NCI-H2171 treated with DMSO at 0.1 percent for 48 hours (cell line): Measurements from ENCODE around the gene ADCY5.

Source experiments
- DNase-seq: peaks from one replicate; lab custom pipeline; 2025; lab: John Stamatoyannopoulos, UW

ADCY5 gene

DNA sequence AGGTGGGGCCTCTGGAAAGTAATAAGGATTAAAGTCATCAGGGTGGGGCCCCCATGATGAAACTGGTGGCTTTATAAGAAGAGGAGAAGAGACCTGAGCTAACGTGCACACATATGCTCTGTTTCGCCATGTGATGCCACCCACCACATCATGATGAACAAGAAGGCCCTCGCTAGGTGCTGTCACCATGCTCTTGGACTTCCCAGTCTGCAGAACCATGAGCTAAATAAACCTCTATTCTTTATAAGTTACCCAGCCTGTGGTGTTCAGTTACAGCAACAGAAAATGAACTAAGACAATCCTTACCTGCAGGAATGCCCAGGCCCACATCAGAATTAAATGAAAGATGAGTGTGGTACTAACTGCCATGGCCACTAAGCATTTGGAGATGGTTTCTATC lies 79.8 kb downstream of the ADCY5 start:
- no peak for DNase-seq

DNA sequence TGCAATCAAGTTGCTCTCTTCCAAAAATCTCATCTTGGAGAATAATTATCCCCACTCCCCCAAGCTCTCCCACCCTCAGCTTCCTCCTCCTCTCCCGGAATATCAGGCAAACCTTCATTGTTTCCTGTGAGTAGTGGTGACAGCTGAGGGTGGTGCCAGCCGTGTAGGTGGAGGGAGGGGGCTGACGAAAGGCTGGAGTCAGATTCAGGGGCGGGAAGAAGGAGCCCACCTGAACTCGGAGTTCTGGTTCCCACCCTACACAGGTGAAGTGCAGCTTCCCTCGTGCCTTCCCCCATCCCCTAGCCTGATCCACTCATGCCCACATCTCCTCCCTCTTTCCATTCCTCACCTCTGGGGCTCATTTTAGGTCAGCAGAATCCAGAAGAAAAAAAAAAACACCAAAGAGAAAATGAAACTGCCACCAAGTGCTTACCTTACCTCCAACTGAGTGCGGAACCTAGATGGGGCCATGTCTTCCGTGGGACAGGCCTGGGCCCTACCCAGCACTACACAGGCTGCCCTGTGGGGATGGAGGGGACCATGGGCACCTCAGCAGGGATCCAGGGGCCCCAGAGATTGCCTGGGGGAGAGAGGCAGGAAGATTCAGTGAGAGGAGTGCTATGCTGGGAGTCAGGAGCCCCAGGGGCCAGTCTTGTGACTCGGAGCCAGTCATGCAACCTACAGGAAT lies 81.3 kb downstream of the ADCY5 start:
- DNase-seq, result no peak

DNA sequence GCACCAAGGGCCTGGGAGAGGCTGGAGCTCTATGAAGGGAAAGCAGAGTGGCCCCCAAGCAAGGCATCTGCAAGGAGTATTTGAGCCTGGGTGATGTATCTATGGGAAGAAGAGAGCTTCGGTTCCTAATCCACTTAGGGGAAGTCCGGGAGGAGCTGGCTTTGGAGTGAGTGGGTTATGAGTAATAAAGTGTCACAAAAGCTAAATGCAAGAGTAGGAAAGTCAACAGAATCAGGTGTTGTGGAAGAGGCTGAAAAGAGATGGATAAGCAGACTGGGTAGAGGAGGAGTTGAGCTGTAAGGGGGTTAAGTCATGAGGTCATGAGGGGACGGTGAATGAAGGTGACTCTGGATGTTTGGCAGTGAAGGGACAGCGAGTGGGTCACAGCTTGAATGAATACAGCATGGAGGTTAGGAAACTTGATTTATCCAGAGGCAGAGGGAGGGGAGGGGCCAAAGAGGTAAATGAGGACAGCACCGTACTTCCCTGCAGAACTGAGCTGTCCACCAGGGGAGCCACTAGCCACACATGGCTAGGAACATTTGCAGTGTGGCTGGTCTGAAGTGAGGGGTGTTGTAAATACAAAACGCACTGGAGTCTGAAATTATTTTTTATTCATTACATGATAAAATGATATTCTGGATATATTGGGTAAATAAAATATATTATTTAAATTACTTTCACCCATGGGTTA lies 83.3 kb downstream of the ADCY5 start:
- DNase-seq, result peak; percentile 8

DNA sequence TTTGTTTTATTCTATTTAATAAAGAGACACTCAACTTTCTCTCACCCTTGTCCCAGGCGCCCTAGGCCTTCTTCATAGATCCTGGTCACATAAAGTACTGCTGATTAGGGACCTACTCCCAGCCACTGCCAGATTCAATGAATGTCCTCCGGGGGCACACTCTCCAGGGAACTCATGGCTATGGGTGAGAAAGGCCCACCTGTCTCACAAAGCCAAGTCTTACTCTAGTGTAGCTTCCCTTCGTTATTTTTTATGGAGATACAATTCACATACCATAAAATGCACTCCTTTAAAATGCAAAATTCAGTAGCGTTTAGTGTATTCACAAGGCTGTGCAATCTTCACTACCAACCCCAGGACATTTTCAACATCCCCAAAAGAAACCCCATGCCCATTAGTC lies 87.8 kb downstream of the ADCY5 start:
- peak; percentile 36 for DNase-seq

DNA sequence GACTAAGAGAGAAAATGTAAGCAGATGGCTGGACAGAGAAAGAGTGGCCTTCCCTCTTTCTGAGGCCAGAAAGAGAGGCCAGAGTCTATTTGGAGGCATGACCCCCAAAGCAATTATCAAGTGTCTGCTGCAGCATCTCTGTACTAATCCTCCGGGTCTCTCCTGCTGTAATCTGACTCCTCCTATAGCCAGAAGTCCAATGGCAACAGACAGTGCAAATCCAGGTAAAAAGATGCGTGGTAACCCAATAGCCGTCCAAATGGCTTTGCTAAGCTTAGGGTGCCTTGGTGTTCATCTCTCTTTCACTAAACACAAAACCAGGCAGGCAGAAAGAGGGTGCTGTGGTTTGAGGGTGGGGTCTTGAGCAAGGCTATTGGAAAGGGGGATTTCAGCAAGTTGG lies 91.6 kb downstream of the ADCY5 start:
- peak; percentile 91 for DNase-seq

DNA sequence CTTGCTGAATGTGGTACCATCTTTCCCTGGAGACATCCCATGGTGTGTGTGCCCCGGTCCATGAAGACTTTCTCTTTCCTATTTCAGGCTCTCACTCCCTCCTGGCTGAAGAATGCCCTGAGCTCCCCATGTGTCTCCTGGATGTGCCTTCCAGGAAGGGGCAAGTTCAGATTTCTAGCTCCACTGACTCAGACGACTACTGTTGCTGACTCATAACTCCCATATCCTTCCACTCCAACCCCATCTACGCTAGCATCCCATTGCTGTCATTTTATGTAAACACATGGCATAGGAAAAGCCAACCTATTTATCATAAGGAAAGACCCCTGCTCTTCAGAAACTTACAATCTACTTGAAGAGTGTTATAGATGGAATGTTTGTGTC lies 95.0 kb downstream of the ADCY5 start:
- DNase-seq, result no peak

DNA sequence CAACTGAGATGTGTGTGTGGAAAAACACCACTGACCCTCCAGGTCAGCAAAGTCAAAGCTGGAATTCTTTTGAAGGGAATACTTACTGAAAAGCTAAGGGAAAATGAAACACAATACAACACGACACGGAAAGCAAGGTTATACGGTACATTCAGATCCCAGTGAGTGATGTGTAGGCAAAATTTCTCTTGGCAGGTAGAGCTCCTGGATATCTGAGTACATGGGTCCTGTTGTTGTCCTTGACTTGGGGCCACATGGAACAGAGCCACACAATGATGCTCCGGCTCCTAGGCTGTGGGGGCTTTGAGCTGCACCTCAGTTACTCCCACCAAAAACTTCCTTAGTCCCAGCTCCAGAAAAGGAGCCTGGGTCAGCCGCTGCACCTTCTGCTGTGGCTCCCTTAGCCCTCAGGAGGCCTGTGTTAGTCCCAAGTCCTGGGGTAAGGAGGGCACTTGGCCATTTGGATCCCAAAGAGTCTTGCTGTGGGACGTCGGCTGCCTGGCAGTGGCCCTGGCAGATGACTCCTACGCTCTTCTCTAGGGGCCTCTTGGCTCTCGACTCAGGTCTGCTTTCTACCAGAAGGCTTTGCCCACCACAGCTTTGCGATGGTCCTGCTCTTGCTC lies 95.6 kb downstream of the ADCY5 start:
- no peak for DNase-seq

DNA sequence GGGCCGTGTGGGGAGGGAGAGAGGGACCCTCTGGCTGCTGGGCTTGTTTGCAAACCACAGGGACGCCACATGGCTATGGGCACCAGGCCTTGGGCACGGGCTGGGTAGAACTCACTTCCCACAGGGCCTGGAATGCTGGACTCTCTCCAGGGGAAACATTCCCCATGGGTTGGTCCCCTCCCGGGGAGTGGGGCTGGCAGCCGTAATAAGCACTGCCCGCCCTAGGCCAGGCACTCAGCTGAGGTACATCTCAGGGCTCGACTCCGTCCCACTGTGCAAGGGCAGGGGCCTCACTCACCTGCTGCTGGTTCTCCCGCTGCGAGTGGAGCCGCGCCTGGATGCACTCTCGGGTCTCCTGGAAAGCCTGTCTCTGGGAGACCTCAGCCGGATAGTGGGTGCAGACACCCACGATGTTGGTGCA lies 96.7 kb downstream of the ADCY5 start:
- DNase-seq, result no peak

DNA sequence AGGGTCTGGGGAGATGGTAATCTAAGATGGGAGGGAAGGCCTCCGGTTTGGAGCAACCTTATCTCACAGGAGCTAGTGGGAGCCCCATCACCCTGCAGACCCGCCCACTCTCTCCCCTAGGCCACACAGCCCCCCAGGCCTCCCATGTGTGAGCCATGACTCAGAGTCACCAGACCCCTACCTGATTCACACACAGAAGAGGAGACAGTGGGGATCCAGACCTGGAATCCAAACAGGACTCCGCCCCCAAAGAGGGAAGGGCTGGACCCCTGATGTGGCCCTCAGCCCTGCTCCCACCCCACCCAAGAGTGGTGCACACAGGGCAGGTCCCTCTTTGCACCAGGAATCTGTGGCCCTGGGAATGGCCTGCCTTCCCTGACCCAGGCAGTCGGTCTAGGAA lies 97.4 kb downstream of the ADCY5 start:
- DNase-seq, result no peak

DNA sequence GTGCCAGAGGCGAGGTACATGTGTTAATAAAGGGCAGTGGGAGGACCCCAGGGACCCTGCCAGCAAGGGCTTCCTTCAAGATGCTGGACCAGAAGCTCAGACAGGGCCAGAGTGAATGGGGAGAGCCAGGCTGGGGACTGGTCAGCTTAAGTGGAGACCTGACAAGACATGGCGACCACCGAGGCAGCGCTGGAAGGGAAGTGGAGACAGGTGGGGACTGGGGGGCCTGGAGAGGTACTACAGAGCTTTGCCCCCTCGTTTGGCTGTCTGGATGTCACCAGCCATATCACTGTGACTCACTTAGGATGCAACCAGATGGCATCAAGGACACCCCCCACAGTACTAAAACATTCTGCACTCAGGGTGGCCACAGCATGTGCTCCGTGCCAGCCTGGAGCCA lies 97.9 kb downstream of the ADCY5 start:
- no peak for DNase-seq

DNA sequence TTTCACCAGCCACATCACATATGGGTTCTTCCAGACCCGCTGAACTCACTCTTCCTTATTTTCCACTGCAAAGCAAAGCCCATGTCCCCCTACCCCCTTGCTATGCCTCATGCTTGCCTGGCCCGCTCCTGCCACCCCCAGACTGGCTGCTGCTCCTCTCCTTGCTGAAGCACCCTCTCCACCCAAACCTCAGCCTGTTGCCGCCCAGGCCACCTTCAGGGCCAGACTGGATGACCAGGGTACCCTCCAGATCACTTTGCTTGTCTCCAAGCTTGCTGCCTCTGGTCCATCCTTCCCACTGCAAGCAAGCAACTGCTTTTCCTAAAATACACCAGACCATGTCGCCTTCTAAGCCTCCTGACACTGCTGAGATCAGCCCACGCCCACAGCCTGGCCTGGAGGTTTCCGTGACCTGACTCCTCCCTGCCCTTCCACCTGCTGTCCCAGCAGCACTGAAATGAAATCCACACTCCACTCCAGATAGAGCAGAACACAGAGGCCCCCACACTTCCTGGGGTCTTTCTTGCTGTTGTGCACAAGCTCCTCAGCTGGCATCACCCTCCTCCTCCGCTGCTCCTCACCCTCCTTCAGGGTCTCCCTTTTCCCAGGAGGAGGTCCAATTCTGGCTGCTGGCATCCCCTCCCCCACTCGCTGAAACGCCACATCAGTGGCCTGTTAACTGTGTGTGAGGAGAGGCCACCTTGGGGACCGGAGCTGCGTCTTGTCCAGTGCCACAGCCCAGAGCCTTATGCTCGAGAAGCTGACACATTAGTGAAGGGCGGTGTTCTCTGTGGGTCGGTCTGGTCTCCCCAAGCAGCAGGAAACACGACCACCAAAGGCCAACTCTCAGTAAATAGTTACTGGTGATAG lies 99.1 kb downstream of the ADCY5 start:
- DNase-seq, result no peak

DNA sequence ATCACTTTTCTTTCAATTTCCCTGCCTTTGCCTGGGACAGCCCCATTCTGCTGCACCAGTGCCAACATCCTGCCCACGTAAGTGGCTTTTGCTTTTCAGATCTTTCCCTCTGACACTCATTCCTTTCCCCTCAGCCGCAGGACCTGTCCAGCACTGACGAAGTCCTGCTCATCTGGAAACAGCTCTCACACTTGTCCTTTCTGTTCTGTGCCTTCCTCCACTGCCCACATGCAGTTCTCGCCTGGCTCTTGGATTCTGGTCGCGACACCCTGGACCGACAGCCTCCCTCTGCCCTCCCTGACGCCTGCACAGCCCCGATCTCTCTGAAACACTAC lies 99.7 kb downstream of the ADCY5 start:
- DNase-seq, result no peak

DNA sequence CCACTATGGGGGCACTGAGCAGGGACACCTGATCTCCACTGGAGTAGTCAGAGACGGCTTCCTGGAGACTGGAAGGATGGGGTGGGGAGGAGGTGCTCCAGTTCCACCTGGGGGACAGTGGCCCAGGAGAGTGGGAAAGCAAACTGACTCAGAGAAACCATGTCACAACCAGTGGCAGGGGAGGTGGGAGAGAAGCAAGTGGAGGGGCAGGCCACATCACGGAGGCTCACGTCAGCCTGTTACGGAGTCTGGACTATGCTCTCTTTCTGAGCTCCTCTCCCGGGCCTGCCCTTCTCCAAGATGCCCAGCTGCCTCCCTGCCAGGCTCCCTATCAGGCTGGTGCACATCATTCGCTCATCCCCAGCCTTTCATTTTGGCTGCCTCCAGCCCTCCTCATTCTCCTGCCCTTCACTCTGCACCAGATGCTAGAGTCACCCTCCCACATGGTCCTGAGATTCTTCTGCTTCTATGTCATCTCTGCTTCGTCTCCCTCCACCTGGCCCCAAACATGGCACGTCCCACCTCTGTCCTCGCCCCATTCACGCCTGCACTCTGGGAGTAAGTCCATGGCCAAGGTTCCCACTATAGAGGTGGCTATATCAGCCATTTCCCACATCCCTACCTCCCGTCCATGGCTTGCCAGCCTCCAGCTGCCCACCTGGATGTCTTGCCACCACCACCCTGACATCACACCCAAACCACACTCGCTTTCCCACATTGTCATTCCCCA lies 100.3 kb downstream of the ADCY5 start:
- no peak for DNase-seq

DNA sequence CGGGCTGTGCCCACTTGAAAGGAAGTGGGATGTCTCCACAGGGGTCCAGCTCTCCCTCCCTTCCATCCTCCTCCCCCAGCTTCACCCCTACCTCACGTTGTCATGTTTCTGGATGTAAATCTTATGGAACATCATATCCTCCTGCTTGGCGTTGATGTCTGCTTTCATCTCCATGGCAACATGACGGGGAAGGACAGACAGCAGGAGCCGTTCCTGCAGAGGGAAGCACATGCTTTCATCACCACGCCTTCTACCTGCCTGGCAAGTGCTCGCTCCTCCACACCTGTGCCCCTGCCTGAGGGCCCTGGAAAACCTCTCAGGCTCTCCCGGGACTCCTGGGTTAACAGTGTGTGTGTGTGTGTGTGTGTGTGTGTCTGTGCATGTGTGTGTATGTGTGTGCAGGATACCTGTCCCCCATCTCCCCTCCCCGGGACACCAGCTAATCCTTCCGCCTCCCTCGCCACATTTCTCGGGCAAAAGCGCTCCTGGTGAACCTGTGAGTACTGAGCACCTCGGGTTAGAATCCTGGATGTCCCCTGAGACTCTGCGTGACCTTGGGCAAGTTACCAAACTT lies 101.1 kb downstream of the ADCY5 start:
- peak; percentile 68 for DNase-seq

DNA sequence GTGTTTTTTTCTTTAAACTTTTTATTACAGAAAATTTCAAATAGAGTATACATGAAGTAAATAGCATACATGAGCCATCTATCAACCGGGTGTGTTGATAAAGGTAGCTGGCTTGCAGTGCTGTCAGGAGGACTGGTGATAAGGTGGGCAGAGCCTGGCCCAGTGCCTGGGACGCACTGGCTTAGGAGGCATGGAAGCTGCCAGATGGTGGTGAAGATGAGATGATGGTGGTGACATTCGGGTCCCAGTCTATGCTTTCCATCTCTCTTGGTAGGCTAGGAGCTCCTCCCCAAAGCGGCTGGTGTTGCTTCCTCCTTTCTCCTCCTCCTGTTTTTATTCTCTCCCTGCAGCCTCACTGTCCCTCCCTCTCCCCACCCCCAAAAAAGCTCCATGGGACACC lies 101.7 kb downstream of the ADCY5 start:
- DNase-seq, result peak; percentile 72

DNA sequence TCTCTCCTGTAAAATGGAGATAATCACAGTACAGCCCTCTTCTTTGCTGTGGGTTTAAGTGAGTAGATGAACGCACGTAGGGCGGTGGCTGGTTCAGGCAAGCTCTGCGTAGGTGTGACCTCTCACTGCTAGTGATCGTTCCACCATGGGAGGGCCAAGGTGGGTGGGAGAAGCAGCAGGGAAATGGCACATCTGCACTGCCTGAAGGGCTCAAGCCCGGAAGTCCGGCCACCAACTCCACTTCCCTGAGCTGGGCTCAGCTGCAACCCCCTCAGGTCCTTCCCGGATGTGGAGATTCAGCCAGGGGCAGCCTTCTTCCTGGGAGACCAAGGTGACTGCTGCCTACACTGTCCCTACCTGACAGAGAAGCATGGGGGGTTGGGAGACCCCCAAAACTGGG lies 102.9 kb downstream of the ADCY5 start:
- no peak for DNase-seq

DNA sequence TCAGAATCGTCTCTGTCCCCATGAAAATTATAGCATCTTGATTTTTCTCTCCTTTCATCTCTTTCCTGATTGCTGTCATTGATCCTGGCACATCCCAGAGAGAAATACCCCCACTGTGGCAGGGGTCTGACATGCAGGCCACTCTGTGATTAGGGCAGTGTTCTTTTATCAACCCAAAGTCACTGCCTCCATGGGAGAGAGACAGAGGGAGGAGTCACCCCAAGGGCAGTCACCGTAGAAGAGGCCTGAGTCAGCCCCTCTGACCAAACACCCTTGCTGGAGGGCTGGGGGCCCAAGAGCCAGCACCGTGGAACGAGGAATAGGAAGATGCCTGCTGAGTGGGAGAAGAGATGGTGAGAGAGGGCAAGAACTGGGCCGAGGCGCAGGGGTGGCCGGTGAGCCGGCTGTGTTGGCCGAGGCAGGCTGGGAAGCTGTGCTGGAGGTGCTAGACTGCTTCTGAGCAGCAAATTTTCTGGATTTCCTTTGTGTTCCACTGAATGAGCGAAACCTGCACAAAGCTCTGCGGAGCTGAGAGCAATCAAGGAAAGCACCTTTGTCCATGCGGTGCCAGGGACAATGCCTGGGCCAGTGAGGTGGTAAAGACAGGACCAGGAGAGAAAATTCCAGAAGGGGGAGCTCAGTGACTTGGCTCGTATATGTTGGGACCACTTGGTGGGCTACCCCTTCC lies 103.8 kb downstream of the ADCY5 start:
- DNase-seq, result no peak

DNA sequence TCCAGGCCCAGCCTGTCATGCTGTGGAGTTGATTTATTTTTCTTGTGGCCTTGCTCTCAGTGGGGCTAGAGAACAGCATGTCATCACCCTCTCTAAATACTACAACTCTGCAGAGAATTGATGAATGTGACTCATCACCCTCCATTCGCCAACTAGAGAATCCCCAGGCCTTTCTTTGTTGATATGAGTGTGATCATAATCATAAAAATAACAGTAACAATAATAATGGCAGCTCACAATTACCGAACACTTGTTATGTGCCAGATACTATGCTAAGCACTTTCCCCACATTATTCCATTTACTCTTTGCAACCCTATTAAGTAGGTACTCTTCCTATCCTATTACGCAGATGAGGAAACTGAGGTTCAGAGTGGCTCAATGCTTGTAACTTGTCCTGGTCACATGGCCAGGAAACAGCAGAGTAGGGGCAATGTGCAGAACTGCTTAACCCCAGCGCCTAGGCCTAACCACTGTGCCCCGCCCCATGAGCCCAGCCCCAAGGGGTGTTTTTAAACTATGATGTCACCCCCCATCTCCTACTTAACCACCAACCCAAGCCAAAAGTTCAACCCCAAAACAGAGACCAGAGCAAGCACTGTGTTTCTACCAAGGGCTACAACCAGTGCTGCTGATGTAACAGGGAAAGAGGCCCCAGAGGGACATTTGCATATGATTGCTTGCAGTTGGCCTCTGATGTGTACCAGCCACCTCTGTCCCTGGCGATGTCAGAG lies 104.5 kb downstream of the ADCY5 start:
- DNase-seq, result no peak

DNA sequence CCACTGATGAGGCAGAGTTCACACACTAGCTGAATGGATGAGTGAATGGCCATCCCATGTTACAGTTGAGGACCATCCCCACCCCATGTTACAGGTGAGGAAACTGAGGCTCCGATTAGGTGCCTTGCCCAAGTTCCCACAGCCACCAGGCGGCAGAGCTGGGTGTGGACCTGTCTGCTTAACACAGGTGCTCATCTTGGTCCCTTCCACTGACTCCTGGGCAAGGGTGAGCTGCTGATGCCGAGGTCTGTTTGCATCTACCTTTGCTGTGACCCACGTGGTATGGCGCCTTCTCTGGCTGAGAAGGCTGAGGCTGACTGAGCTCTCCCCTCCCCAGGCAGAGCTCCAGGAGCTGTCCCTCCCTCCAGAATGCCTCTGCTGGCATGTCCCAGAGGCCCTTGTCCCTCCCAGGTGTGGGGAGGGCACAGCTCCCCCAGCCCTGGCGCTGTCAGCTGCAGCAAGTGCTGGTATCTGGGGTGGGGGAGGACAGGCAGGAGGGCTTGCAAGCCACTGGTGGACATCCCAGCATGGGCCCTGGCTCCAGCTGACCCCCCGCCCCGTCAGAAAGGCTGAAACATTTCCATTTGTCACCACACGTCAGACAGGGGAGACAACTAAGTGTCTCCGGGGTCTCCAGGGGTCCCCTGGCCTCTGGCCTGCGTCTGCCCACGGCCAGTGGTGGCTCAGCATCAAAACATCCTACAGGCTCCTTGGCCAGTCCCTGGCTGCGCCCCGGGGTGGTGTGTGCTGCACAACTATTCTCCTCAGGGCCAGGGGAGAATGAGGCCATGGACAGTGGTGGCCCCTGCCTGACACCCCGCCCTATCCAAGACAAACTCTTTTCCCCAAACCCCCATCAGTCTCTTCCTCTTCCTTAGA lies 105.4 kb downstream of the ADCY5 start:
- no peak for DNase-seq
